H1 (cell line): ENCODE results near the gene RPS6KA4. TPM values are rescaled to one million over a fixed set of nuclear protein-coding genes. Genes with fewer than 3 reads are reported as not detected.

Experiments used
- CTCF ChIA-PET: fragments of 300-600 bp; sonication (Branson Sonifier 250); formaldehyde crosslinking; loops from one replicate; lab custom pipeline; 2021; ENCODE audit not compliant: partially characterized antibody; lab: Charles Lee
- POLR2A ChIA-PET: fragments of 300-600 bp; sonication (Branson Sonifier 250); formaldehyde crosslinking; loops from one replicate; lab custom pipeline; 2021; ENCODE audit warnings: inconsistent platforms; ENCODE audit not compliant: partially characterized antibody; lab: Charles Lee
- DNase-seq, 2 experiments: peaks; one replicate each; pipeline versions ENCODE4 v3.0.0 to v3.0.0-alpha.2; 2010 to 2022; ENCODE audit warnings: low spot score in 2 of 2, low read depth in 1 of 2, mixed read lengths in 1 of 2
- FAIRE-seq: peaks from 2 replicates; lab custom pipeline; 2011; peaks lifted over from hg19 to GRCh38; lab: Jason Lieb, UNC
- H2AFZ ChIP-seq: 2 replicates; pipeline ENCODE4 v1.8.1; 2012; ENCODE audit warnings: low read length, inconsistent platforms
- H2AK5ac ChIP-seq: 2 replicates; pipeline ENCODE4 v1.6.1; 2013; ENCODE audit warnings: low read depth, low read length
- H2BK120ac ChIP-seq: replicated peaks from 2 replicates; pipeline ENCODE3; 2013; ENCODE audit warnings: low read depth, low read length, inconsistent platforms
- H2BK12ac ChIP-seq: 2 replicates; pipeline ENCODE4 v1.6.1; 2013; ENCODE audit warnings: low read depth, low read length
- H2BK15ac ChIP-seq: 2 replicates; pipeline ENCODE4 v1.6.1; 2013; ENCODE audit warnings: low read length
- H2BK20ac ChIP-seq: 2 replicates; pipeline ENCODE4 v1.6.1; 2013; ENCODE audit warnings: low read length
- H2BK5ac ChIP-seq: 2 replicates; pipeline ENCODE4 v1.6.1; 2013; ENCODE audit warnings: low read depth, low read length
- H3K14ac ChIP-seq: 2 replicates; pipeline ENCODE4 v1.6.1; 2013; ENCODE audit warnings: inconsistent platforms; ENCODE audit not compliant: insufficient read length
- H3K18ac ChIP-seq: 2 replicates; pipeline ENCODE4 v1.6.1; 2013; ENCODE audit warnings: low read length; ENCODE audit errors: extremely low read depth
- H3K23ac ChIP-seq: 2 replicates; pipeline ENCODE4 v1.6.1; 2013; ENCODE audit warnings: inconsistent platforms; ENCODE audit not compliant: insufficient read length
- H3K23me2 ChIP-seq: 2 replicates; pipeline ENCODE4 v1.6.1; 2013; ENCODE audit warnings: low read depth, low read length
- H3K27ac ChIP-seq: 2 replicates; pipeline ENCODE4 v1.6.1; 2011; ENCODE audit warnings: low read depth, low read length, inconsistent platforms
- H3K27me3 ChIP-seq, 4 experiments: replicated peaks in 1 of 4; 1 replicate in 1 of 4; 2 replicates in 3 of 4; pipeline versions ENCODE4 v1.6.1 to v1.8.1; 2011 to 2013; ENCODE audit warnings: low read length in 3 of 4, mild to moderate bottlenecking in 3 of 4, inconsistent platforms in 2 of 4, mixed read lengths in 2 of 4, moderate library complexity in 1 of 4; ENCODE audit not compliant: control insufficient read depth in 3 of 4, insufficient read depth in 3 of 4; ENCODE audit errors: extremely low read depth in 1 of 4
- H3K36me3 ChIP-seq, 4 experiments: 2 replicates each; pipeline versions ENCODE4 v1.6.1 to v1.8.1; 2011 to 2013; ENCODE audit warnings: mild to moderate bottlenecking in 4 of 4, low read length in 3 of 4, moderate library complexity in 2 of 4, control low read depth in 1 of 4, inconsistent platforms in 1 of 4; ENCODE audit not compliant: insufficient read depth in 4 of 4, control insufficient read depth in 2 of 4
- H3K4ac ChIP-seq: replicated peaks from 2 replicates; pipeline ENCODE3; 2013; ENCODE audit warnings: low read length, low read depth, mixed read lengths, inconsistent platforms; ENCODE audit not compliant: insufficient read length
- H3K4me1 ChIP-seq, 4 experiments: replicated peaks in 1 of 4; 1 replicate in 1 of 4; 2 replicates in 3 of 4; pipeline versions ENCODE4 v1.6.1 to v1.8.1; 2011 to 2013; ENCODE audit warnings: low read length in 3 of 4, inconsistent platforms in 2 of 4, mixed read lengths in 1 of 4; ENCODE audit not compliant: insufficient read depth in 4 of 4, control insufficient read depth in 3 of 4
- H3K4me2 ChIP-seq, 2 experiments: 2 replicates each; pipeline versions ENCODE4 v1.6.1 to v1.8.1; 2011 to 2013; ENCODE audit warnings: low read depth in 2 of 2, low read length in 2 of 2, control low read depth in 1 of 2, inconsistent platforms in 1 of 2, mild to moderate bottlenecking in 1 of 2; ENCODE audit not compliant: insufficient read depth in 1 of 2
- H3K4me3 ChIP-seq, 4 experiments: fragments of 200-600, 300-600 bp in 1 of 4; sonication (generic), shearing (Covaris generic), sonication (Bioruptor Twin) in 1 of 4; 2 replicates each; pipeline versions ENCODE4 v1.5.1 to v1.8.1; 2011 to 2016; ENCODE audit warnings: low read length in 4 of 4, low read depth in 3 of 4, control low read depth in 2 of 4, inconsistent platforms in 2 of 4, mild to moderate bottlenecking in 2 of 4, mixed read lengths in 1 of 4, moderate library complexity in 1 of 4; ENCODE audit not compliant: insufficient read depth in 2 of 4; ENCODE audit errors: extremely low read depth in 1 of 4
- H3K56ac ChIP-seq: replicated peaks from 2 replicates; pipeline ENCODE3; 2013; ENCODE audit warnings: low read depth, mild to moderate bottlenecking, mixed read lengths, low read length, inconsistent platforms; ENCODE audit not compliant: insufficient read length
- H3K79me1 ChIP-seq: 2 replicates; pipeline ENCODE4 v1.6.1; 2013; ENCODE audit warnings: low read depth, low read length, control low read depth
- H3K79me2 ChIP-seq, 2 experiments: 2 replicates each; pipeline versions ENCODE4 v1.6.1 to v1.8.1; 2012 to 2013; ENCODE audit warnings: low read length in 2 of 2, mild to moderate bottlenecking in 2 of 2, inconsistent platforms in 1 of 2; ENCODE audit not compliant: insufficient read depth in 2 of 2, control insufficient read depth in 1 of 2
- H3K9ac ChIP-seq, 4 experiments: replicated peaks in 1 of 4; 1 replicate in 1 of 4; 2 replicates in 3 of 4; pipeline versions ENCODE4 v1.6.1 to v1.8.1; 2011 to 2013; ENCODE audit warnings: low read depth in 3 of 4, low read length in 3 of 4, control low read depth in 2 of 4, mild to moderate bottlenecking in 2 of 4, moderate library complexity in 2 of 4, inconsistent platforms in 1 of 4; ENCODE audit errors: extremely low read depth in 1 of 4
- H3K9me3 ChIP-seq, 2 experiments: 2 replicates each; pipeline versions ENCODE4 v1.6.1 to v1.8.1; 2012 to 2013; ENCODE audit warnings: mild to moderate bottlenecking in 2 of 2, moderate library complexity in 2 of 2, control low read depth in 1 of 2, inconsistent platforms in 1 of 2, low read depth in 1 of 2, low read length in 1 of 2, mixed read lengths in 1 of 2; ENCODE audit not compliant: insufficient read depth in 2 of 2
- H4K20me1 ChIP-seq, 2 experiments: replicated peaks in 1 of 2; 2 replicates each; pipeline versions ENCODE3 to v1.8.1; 2011 to 2013; ENCODE audit warnings: inconsistent platforms in 2 of 2, low read length in 2 of 2, mild to moderate bottlenecking in 1 of 2; ENCODE audit not compliant: insufficient read depth in 2 of 2, control insufficient read depth in 1 of 2
- H4K5ac ChIP-seq: 2 replicates; pipeline ENCODE4 v1.6.1; 2013; ENCODE audit warnings: low read length, low read depth, mixed read lengths, inconsistent platforms; ENCODE audit not compliant: insufficient read length
- H4K8ac ChIP-seq: 2 replicates; pipeline ENCODE4 v1.8.0; 2013; ENCODE audit warnings: mild to moderate bottlenecking, moderate library complexity, low read length, inconsistent platforms; ENCODE audit not compliant: insufficient read depth; ENCODE audit errors: extremely low read depth
- H4K91ac ChIP-seq: replicated peaks from 2 replicates; pipeline ENCODE3; 2013; ENCODE audit warnings: low read length, mixed read lengths, inconsistent platforms; ENCODE audit not compliant: insufficient read length
- CREB1 ChIP-seq: IDR thresholded peaks from 2 replicates; pipeline ENCODE4 v1.6.1; 2012; ENCODE audit warnings: inconsistent platforms
- EZH2 ChIP-seq: fragments of 200-600 bp; sonication (generic); IDR thresholded peaks from 2 replicates; pipeline ENCODE4 v1.7.1; 2012; ENCODE audit warnings: low read depth, mild to moderate bottlenecking, moderate library complexity, low read length, inconsistent platforms; ENCODE audit not compliant: severe bottlenecking
- GABPA ChIP-seq: IDR thresholded peaks from 2 replicates; pipeline ENCODE4 v1.6.1; 2011; ENCODE audit warnings: mild to moderate bottlenecking, low read length, moderate library complexity, borderline replicate concordance; ENCODE audit not compliant: insufficient read depth
- HDAC6 ChIP-seq: IDR thresholded peaks from one replicate; pipeline ENCODE4 v1.7.1; 2012; ENCODE audit warnings: low read depth, mild to moderate bottlenecking, inconsistent platforms, low read length, moderate library complexity
- SIRT6 ChIP-seq: IDR thresholded peaks from one replicate; pipeline ENCODE4 v1.7.1; 2012; ENCODE audit warnings: low read length, inconsistent platforms
- TAF7 ChIP-seq: optimal IDR thresholded peaks from 2 replicates; pipeline ENCODE3; 2011; ENCODE audit warnings: low read depth, mild to moderate bottlenecking, inconsistent platforms, low read length, moderate library complexity, borderline replicate concordance
- TCF12 ChIP-seq: IDR thresholded peaks from 2 replicates; pipeline ENCODE4 v1.6.1; 2011; ENCODE audit warnings: low read depth, mild to moderate bottlenecking, low read length
- TEAD4 ChIP-seq: IDR thresholded peaks from 2 replicates; pipeline ENCODE4 v1.6.1; 2012; ENCODE audit warnings: low read depth, low read length, inconsistent platforms, mixed read lengths
- ZNF274 ChIP-seq: IDR thresholded peaks from 2 replicates; pipeline ENCODE4 v1.7.0; 2012; ENCODE audit warnings: low read length, borderline replicate concordance; ENCODE audit errors: extremely low read depth
- WGBS, 2 experiments: shearing (Covaris generic) in 1 of 2; methylation state at CpG; one replicate each; pipeline versions ENCODE4 v1.1.6 to v1.1.7; 2013 to 2015; ENCODE audit warnings: low lambda C conversion rate in 2 of 2, mixed read lengths in 2 of 2, inconsistent platforms in 1 of 2, low coverage in 1 of 2, missing lambda C conversion rate in 1 of 2; ENCODE audit not compliant: insufficient replicate concordance in 2 of 2, insufficient coverage in 1 of 2, insufficient read length in 1 of 2; ENCODE audit errors: extremely low coverage in 1 of 2, missing lambda C conversion rate in 1 of 2; 5-methylcytosine and 5-hydroxymethylcytosine counted together
- polyA plus RNA-seq, 7 experiments: library from polyadenylated mRNA; depleted of rRNA in 3 of 7; stranded (reverse) in 5 of 7; unstranded in 2 of 7; fragments of >200 nt in 5 of 7; fragments of 200-250 nt in 2 of 7; gene quantifications; 1 replicate in 5 of 7; 2 replicates in 1 of 7; 4 replicates in 1 of 7; pipeline versions ENCODE4 v1.2.1 to v1.2.3, GENCODE V29; 2011 to 2013; ENCODE audit warnings: missing spikeins in 2 of 7, mixed read lengths in 2 of 7
- total RNA-seq: library from RNA; stranded (reverse); fragmentation: NEBNext Ultra II Directional; extraction: Animal tissue kit (Norgen Biotek cat#: 25700); gene quantifications from 2 replicates; pipeline ENCODE4 v1.2.1, GENCODE V29; 2021

The RPS6KA4 gene
- total and polyA plus RNA-seq, 2 of the 8 experiments (the other 6 are each of a cell fraction or from before 2014, with no cell fraction given), result 8.2 to 12.6 TPM

GRCh38 chr11:64364911-64365310 lies 5.9 kb downstream of the RPS6KA4 start:
- ChIA-PET CTCF (interaction anchor here (0.6 to 8.3 kb wide), 2 partner anchors 9 to 12 kb away, joined by 5 to 80 read pairs; no protein-coding TSS in a partner anchor), POLR2A (no interaction called here)
- no peak overlapping the region for H2BK15ac ChIP-seq
- no peaks in the 10 kb centered on the region for H3K79me2 ChIP-seq
- no peak for DNase-seq
- no peak overlapping the region for H2AFZ ChIP-seq
- no peak overlapping the region for H3K14ac ChIP-seq
- no peaks in the 10 kb centered on the region; the same call in 1 of the 2 replicates for H3K79me1 ChIP-seq
- peaks cover 0 to 7% (median 4%) of the 10 kb centered on the region in 4 experiments; a peak in 5 of 7 replicates for H3K4me1 ChIP-seq
- no peak overlapping the region for H2BK20ac ChIP-seq
- no peak overlapping the region for H3K27ac ChIP-seq
- H3K23ac ChIP-seq, result no peak overlapping the region
- H2BK12ac ChIP-seq, result no peak overlapping the region
- H3K56ac ChIP-seq, result no peak overlapping the region
- peaks cover 0 to 19% (median 3%) of the 10 kb centered on the region in 4 experiments; a peak in 5 of 8 replicates for H3K36me3 ChIP-seq
- no peak overlapping the region for H2AK5ac ChIP-seq
- no peak overlapping the region for H2BK5ac ChIP-seq
- H3K9me3 ChIP-seq, result no peaks in the 10 kb centered on the region
- H3K27me3 ChIP-seq, result no peaks in the 10 kb centered on the region
- 95% methylated on average over 4 of the region's 4 CpGs; no CpG with 5 or more reads in 1 of the 2 experiments for WGBS, 2 experiments
- FAIRE-seq, result no peak
- H4K20me1 ChIP-seq, result peaks cover 0 to 4% of the 10 kb centered on the region in 2 experiments
- no peak overlapping the region for H4K5ac ChIP-seq
- no peak overlapping the region for H3K4ac ChIP-seq
- H3K23me2 ChIP-seq, result no peaks in the 10 kb centered on the region
- H2BK120ac ChIP-seq, result no peak overlapping the region
- H4K8ac ChIP-seq, result no peak overlapping the region
- H3K4me3 ChIP-seq, result no peak overlapping the region
- H3K4me2 ChIP-seq, result no peak overlapping the region
- no peak overlapping the region for H4K91ac ChIP-seq
- H3K18ac ChIP-seq, result no peak overlapping the region
- H3K9ac ChIP-seq, result no peak overlapping the region
- TF ChIP-seq GABPA (no peak), SIRT6 (no peak), HDAC6 (no peak), ZNF274 (no peak), TEAD4 (no peak), TAF7 (no peak), EZH2 (no peak), TCF12 (no peak), CREB1 (no peak)
